ENCODE data around the gene ABCE1. TPM values are rescaled to one million over a fixed set of nuclear protein-coding genes. Genes with fewer than 3 reads are reported as not detected.

The ABCE1 gene
- polyA plus RNA-seq, 2 of the 4 experiments (the other 2 are of a cell fraction), result 113 to 120 TPM

DNA sequence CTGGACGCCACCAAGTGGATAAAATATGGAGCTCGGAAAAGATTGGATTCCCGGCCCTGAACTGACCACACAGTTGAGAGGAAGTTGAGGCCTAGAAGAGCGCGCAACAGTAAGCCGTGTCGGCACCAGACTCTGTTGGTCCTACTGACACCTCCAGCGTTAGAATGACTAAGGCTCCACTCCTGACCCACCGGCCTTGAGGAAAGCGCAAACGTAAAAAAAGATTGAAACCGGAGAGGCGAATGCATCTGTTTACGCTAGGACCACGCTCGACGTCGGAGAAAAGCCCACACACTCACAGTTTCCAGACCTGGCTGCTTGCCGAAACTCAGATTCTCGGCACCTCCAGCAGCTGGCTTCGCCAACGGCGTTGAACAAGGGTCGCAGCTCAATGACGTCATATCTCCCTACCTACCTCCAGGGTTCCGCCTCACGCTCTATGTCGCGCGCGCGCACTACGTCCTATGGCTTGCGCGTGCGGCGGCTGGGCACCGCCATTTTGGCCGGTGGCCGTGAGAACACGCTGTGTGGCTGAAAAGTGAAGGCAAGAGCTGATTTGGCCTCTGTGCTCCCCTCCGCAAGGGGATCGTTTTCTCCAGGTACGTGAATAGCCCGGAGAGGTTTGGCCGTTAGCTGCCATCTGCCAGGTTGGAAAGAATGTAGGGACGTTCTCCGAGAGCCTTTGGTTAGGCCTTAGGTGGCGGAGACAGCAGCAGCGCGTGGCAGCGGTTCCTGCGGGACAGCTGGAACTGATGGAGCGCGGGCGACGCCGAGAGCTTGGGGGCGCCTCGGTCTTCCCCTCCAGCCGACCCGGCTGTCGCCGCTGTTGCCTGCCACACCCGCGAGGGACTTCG, at the start of gene ABCE1, which contains the start of gene ANAPC10 (continued):
- TF ChIP-seq, protein P1, sequence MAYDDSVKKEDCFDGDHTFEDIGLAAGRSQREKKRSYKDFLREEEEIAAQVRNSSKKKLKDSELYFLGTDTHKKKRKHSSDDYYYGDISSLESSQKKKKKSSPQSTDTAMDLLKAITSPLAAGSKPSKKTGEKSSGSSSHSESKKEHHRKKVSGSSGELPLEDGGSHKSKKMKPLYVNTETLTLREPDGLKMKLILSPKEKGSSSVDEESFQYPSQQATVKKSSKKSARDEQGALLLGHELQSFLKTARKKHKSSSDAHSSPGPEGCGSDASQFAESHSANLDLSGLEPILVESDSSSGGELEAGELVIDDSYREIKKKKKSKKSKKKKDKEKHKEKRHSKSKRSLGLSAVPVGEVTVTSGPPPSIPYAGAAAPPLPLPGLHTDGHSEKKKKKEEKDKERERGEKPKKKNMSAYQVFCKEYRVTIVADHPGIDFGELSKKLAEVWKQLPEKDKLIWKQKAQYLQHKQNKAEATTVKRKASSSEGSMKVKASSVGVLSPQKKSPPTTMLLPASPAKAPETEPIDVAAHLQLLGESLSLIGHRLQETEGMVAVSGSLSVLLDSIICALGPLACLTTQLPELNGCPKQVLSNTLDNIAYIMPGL (CRISPR knock-in tag; IDR thresholded peaks at IDR 0.05; ENCODE audit: borderline replicate concordance), result no peak
- TF ChIP-seq FOSB (CRISPR knock-in tag; IDR thresholded peaks at IDR 0.05) (no peak), ZC3H11A (IDR thresholded peaks at IDR 0.05) (no peak), CHD4 (IDR thresholded peaks at IDR 0.05; ENCODE audit: borderline replicate concordance) (no peak), NFE2L2 (conservative IDR thresholded peaks at IDR 0.05; ENCODE audit: low read length) (no peak), KDM5A (IDR thresholded peaks at IDR 0.05) (peak; percentile 76), RAD21 (conservative IDR thresholded peaks at IDR 0.05 in 1 of 2, IDR thresholded peaks at IDR 0.05 in 1 of 2) (0 out of 5 replicates have a peak, but pooled peaks of 1 of the 2 experiments have one; percentile 23), POLR2A (IDR thresholded peaks at IDR 0.05; ENCODE audit: low read length) (peak; percentile 73), FOXS1 (CRISPR knock-in tag; IDR thresholded peaks at IDR 0.05) (no peak), TFCP2L1 (CRISPR knock-in tag; IDR thresholded peaks at IDR 0.05) (no peak), KDM1A (IDR thresholded peaks at IDR 0.05; ENCODE audit: low read depth) (no peak), CHD2 (IDR thresholded peaks at IDR 0.05; ENCODE audit: low read length, partially characterized antibody) (no peak), JUNB (IDR thresholded peaks at IDR 0.05) (no peak), PHF8 (IDR thresholded peaks at IDR 0.05; ENCODE audit: borderline replicate concordance, low read depth) (peak; percentile 54; the same call in 1 of the 2 replicates), JUN (IDR thresholded peaks at IDR 0.05) (peak in 1 of 2 experiments; percentile 39; a peak in 2 of 5 replicates), HOXB13 (CRISPR knock-in tag; IDR thresholded peaks at IDR 0.05; ENCODE audit: low read depth) (no peak), MAZ (IDR thresholded peaks at IDR 0.05; ENCODE audit: borderline replicate concordance, low read depth, low read length) (no peak)
- TF ChIP-seq, protein P2, sequence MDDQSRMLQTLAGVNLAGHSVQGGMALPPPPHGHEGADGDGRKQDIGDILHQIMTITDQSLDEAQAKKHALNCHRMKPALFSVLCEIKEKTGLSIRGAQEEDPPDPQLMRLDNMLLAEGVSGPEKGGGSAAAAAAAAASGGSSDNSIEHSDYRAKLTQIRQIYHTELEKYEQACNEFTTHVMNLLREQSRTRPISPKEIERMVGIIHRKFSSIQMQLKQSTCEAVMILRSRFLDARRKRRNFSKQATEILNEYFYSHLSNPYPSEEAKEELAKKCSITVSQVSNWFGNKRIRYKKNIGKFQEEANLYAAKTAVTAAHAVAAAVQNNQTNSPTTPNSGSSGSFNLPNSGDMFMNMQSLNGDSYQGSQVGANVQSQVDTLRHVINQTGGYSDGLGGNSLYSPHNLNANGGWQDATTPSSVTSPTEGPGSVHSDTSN (IDR thresholded peaks at IDR 0.05), result no peak
- TF ChIP-seq, protein P3, sequence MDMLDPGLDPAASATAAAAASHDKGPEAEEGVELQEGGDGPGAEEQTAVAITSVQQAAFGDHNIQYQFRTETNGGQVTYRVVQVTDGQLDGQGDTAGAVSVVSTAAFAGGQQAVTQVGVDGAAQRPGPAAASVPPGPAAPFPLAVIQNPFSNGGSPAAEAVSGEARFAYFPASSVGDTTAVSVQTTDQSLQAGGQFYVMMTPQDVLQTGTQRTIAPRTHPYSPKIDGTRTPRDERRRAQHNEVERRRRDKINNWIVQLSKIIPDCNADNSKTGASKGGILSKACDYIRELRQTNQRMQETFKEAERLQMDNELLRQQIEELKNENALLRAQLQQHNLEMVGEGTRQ (IDR thresholded peaks at IDR 0.05), result no peak
- TF ChIP-seq, protein P4, sequence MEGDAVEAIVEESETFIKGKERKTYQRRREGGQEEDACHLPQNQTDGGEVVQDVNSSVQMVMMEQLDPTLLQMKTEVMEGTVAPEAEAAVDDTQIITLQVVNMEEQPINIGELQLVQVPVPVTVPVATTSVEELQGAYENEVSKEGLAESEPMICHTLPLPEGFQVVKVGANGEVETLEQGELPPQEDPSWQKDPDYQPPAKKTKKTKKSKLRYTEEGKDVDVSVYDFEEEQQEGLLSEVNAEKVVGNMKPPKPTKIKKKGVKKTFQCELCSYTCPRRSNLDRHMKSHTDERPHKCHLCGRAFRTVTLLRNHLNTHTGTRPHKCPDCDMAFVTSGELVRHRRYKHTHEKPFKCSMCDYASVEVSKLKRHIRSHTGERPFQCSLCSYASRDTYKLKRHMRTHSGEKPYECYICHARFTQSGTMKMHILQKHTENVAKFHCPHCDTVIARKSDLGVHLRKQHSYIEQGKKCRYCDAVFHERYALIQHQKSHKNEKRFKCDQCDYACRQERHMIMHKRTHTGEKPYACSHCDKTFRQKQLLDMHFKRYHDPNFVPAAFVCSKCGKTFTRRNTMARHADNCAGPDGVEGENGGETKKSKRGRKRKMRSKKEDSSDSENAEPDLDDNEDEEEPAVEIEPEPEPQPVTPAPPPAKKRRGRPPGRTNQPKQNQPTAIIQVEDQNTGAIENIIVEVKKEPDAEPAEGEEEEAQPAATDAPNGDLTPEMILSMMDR (IDR thresholded peaks at IDR 0.05), result peak; percentile 28; the same call in 1 of the 3 replicates
- TF ChIP-seq, protein P5, sequence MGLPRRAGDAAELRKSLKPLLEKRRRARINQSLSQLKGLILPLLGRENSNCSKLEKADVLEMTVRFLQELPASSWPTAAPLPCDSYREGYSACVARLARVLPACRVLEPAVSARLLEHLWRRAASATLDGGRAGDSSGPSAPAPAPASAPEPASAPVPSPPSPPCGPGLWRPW (IDR thresholded peaks at IDR 0.05), result no peak
- TF ChIP-seq, protein P6, sequence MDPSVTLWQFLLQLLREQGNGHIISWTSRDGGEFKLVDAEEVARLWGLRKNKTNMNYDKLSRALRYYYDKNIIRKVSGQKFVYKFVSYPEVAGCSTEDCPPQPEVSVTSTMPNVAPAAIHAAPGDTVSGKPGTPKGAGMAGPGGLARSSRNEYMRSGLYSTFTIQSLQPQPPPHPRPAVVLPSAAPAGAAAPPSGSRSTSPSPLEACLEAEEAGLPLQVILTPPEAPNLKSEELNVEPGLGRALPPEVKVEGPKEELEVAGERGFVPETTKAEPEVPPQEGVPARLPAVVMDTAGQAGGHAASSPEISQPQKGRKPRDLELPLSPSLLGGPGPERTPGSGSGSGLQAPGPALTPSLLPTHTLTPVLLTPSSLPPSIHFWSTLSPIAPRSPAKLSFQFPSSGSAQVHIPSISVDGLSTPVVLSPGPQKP (IDR thresholded peaks at IDR 0.05; ENCODE audit: low read depth, low read length), result no peak

Data from A549 (cell line).